Activated CD4-positive, CD25-positive, alpha-beta regulatory T cell (primary cell): ENCODE results near the gene ELOB.

ENCODE experiments used
- DNase-seq, 4 experiments: peaks; one replicate each; lab custom pipeline; 2025; lab: John Stamatoyannopoulos, UW

The ELOB gene

GRCh38 chr16:2783581-2784357 lies 6.7 kb upstream of the ELOB start:
- no peak for DNase-seq

- DNase-seq, result no peak
Measured at GRCh38 chr16:2782583-2783351, 5.7 kb upstream of the ELOB start.

- no peak for DNase-seq
Measured at GRCh38 chr16:2779978-2780898, 3.2 kb upstream of the ELOB start.

- DNase-seq, result no peak
Measured at GRCh38 chr16:2779151-2779920, 2.3 kb upstream of the ELOB start.

GRCh38 chr16:2778630-2778958 lies 1.5 kb upstream of the ELOB start:
- no peak for DNase-seq

GRCh38 chr16:2777903-2778629 lies 986 bp upstream of the ELOB start:
- DNase-seq, result peak in 1 of 4 experiments; percentile 41

GRCh38 chr16:2776500-2777139 lies 460 bp downstream of the ELOB start:
- DNase-seq, result no peak

GRCh38 chr16:2775765-2776499 lies 1.1 kb downstream of the ELOB start:
- no peak for DNase-seq

- DNase-seq, result no peak
Measured at GRCh38 chr16:2775131-2775716, 1.9 kb downstream of the ELOB start.

- no peak for DNase-seq
Measured at GRCh38 chr16:2774161-2774891, 2.8 kb downstream of the ELOB start.

GRCh38 chr16:2773188-2773968 lies 3.7 kb downstream of the ELOB start:
- no peak for DNase-seq

- DNase-seq, result no peak
Measured at GRCh38 chr16:2771496-2772402, 5.3 kb downstream of the ELOB start.

GRCh38 chr16:2770057-2770951 lies 6.8 kb downstream of the ELOB start:
- no peak for DNase-seq

GRCh38 chr16:2769675-2770056 lies 7.4 kb downstream of the ELOB start:
- no peak for DNase-seq

- DNase-seq, result no peak
Measured at GRCh38 chr16:2769100-2769529, 8.0 kb downstream of the ELOB start.
